H1 (cell line): ENCODE data around the gene FBXW5. TPM values are rescaled to one million over a fixed set of nuclear protein-coding genes. Genes with fewer than 3 reads are reported as not detected.

ENCODE experiments used
- CTCF ChIA-PET: fragments of 300-600 bp; sonication (Branson Sonifier 250); formaldehyde crosslinking; loops from one replicate; lab custom pipeline; 2021; ENCODE audit not compliant: partially characterized antibody; lab: Charles Lee
- POLR2A ChIA-PET: fragments of 300-600 bp; sonication (Branson Sonifier 250); formaldehyde crosslinking; loops from one replicate; lab custom pipeline; 2021; ENCODE audit warnings: inconsistent platforms; ENCODE audit not compliant: partially characterized antibody; lab: Charles Lee
- DNase-seq, 2 experiments: peaks; one replicate each; pipeline versions ENCODE4 v3.0.0 to v3.0.0-alpha.2; 2010 to 2022; ENCODE audit warnings: low spot score in 2 of 2, low read depth in 1 of 2, mixed read lengths in 1 of 2
- FAIRE-seq: peaks from 2 replicates; lab custom pipeline; 2011; peaks lifted over from hg19 to GRCh38; lab: Jason Lieb, UNC
- H2AFZ ChIP-seq: 2 replicates; pipeline ENCODE4 v1.8.1; 2012; ENCODE audit warnings: low read length, inconsistent platforms
- H2AK5ac ChIP-seq: 2 replicates; pipeline ENCODE4 v1.6.1; 2013; ENCODE audit warnings: low read depth, low read length
- H2BK120ac ChIP-seq: replicated peaks from 2 replicates; pipeline ENCODE3; 2013; ENCODE audit warnings: low read depth, low read length, inconsistent platforms
- H2BK12ac ChIP-seq: 2 replicates; pipeline ENCODE4 v1.6.1; 2013; ENCODE audit warnings: low read depth, low read length
- H2BK15ac ChIP-seq: 2 replicates; pipeline ENCODE4 v1.6.1; 2013; ENCODE audit warnings: low read length
- H2BK20ac ChIP-seq: 2 replicates; pipeline ENCODE4 v1.6.1; 2013; ENCODE audit warnings: low read length
- H2BK5ac ChIP-seq: 2 replicates; pipeline ENCODE4 v1.6.1; 2013; ENCODE audit warnings: low read depth, low read length
- H3K14ac ChIP-seq: 2 replicates; pipeline ENCODE4 v1.6.1; 2013; ENCODE audit warnings: inconsistent platforms; ENCODE audit not compliant: insufficient read length
- H3K18ac ChIP-seq: 2 replicates; pipeline ENCODE4 v1.6.1; 2013; ENCODE audit warnings: low read length; ENCODE audit errors: extremely low read depth
- H3K23ac ChIP-seq: 2 replicates; pipeline ENCODE4 v1.6.1; 2013; ENCODE audit warnings: inconsistent platforms; ENCODE audit not compliant: insufficient read length
- H3K23me2 ChIP-seq: 2 replicates; pipeline ENCODE4 v1.6.1; 2013; ENCODE audit warnings: low read depth, low read length
- H3K27ac ChIP-seq: 2 replicates; pipeline ENCODE4 v1.6.1; 2011; ENCODE audit warnings: low read depth, low read length, inconsistent platforms
- H3K27me3 ChIP-seq, 4 experiments: replicated peaks in 1 of 4; 1 replicate in 1 of 4; 2 replicates in 3 of 4; pipeline versions ENCODE4 v1.6.1 to v1.8.1; 2011 to 2013; ENCODE audit warnings: low read length in 3 of 4, mild to moderate bottlenecking in 3 of 4, inconsistent platforms in 2 of 4, mixed read lengths in 2 of 4, moderate library complexity in 1 of 4; ENCODE audit not compliant: control insufficient read depth in 3 of 4, insufficient read depth in 3 of 4; ENCODE audit errors: extremely low read depth in 1 of 4
- H3K36me3 ChIP-seq, 4 experiments: 2 replicates each; pipeline versions ENCODE4 v1.6.1 to v1.8.1; 2011 to 2013; ENCODE audit warnings: mild to moderate bottlenecking in 4 of 4, low read length in 3 of 4, moderate library complexity in 2 of 4, control low read depth in 1 of 4, inconsistent platforms in 1 of 4; ENCODE audit not compliant: insufficient read depth in 4 of 4, control insufficient read depth in 2 of 4
- H3K4ac ChIP-seq: replicated peaks from 2 replicates; pipeline ENCODE3; 2013; ENCODE audit warnings: low read length, low read depth, mixed read lengths, inconsistent platforms; ENCODE audit not compliant: insufficient read length
- H3K4me1 ChIP-seq, 4 experiments: replicated peaks in 1 of 4; 1 replicate in 1 of 4; 2 replicates in 3 of 4; pipeline versions ENCODE4 v1.6.1 to v1.8.1; 2011 to 2013; ENCODE audit warnings: low read length in 3 of 4, inconsistent platforms in 2 of 4, mixed read lengths in 1 of 4; ENCODE audit not compliant: insufficient read depth in 4 of 4, control insufficient read depth in 3 of 4
- H3K4me2 ChIP-seq, 2 experiments: 2 replicates each; pipeline versions ENCODE4 v1.6.1 to v1.8.1; 2011 to 2013; ENCODE audit warnings: low read depth in 2 of 2, low read length in 2 of 2, control low read depth in 1 of 2, inconsistent platforms in 1 of 2, mild to moderate bottlenecking in 1 of 2; ENCODE audit not compliant: insufficient read depth in 1 of 2
- H3K4me3 ChIP-seq, 4 experiments: fragments of 200-600, 300-600 bp in 1 of 4; sonication (generic), shearing (Covaris generic), sonication (Bioruptor Twin) in 1 of 4; 2 replicates each; pipeline versions ENCODE4 v1.5.1 to v1.8.1; 2011 to 2016; ENCODE audit warnings: low read length in 4 of 4, low read depth in 3 of 4, control low read depth in 2 of 4, inconsistent platforms in 2 of 4, mild to moderate bottlenecking in 2 of 4, mixed read lengths in 1 of 4, moderate library complexity in 1 of 4; ENCODE audit not compliant: insufficient read depth in 2 of 4; ENCODE audit errors: extremely low read depth in 1 of 4
- H3K56ac ChIP-seq: replicated peaks from 2 replicates; pipeline ENCODE3; 2013; ENCODE audit warnings: low read depth, mild to moderate bottlenecking, mixed read lengths, low read length, inconsistent platforms; ENCODE audit not compliant: insufficient read length
- H3K79me1 ChIP-seq: 2 replicates; pipeline ENCODE4 v1.6.1; 2013; ENCODE audit warnings: low read depth, low read length, control low read depth
- H3K79me2 ChIP-seq, 2 experiments: 2 replicates each; pipeline versions ENCODE4 v1.6.1 to v1.8.1; 2012 to 2013; ENCODE audit warnings: low read length in 2 of 2, mild to moderate bottlenecking in 2 of 2, inconsistent platforms in 1 of 2; ENCODE audit not compliant: insufficient read depth in 2 of 2, control insufficient read depth in 1 of 2
- H3K9ac ChIP-seq, 4 experiments: replicated peaks in 1 of 4; 1 replicate in 1 of 4; 2 replicates in 3 of 4; pipeline versions ENCODE4 v1.6.1 to v1.8.1; 2011 to 2013; ENCODE audit warnings: low read depth in 3 of 4, low read length in 3 of 4, control low read depth in 2 of 4, mild to moderate bottlenecking in 2 of 4, moderate library complexity in 2 of 4, inconsistent platforms in 1 of 4; ENCODE audit errors: extremely low read depth in 1 of 4
- H3K9me3 ChIP-seq, 2 experiments: 2 replicates each; pipeline versions ENCODE4 v1.6.1 to v1.8.1; 2012 to 2013; ENCODE audit warnings: mild to moderate bottlenecking in 2 of 2, moderate library complexity in 2 of 2, control low read depth in 1 of 2, inconsistent platforms in 1 of 2, low read depth in 1 of 2, low read length in 1 of 2, mixed read lengths in 1 of 2; ENCODE audit not compliant: insufficient read depth in 2 of 2
- H4K20me1 ChIP-seq, 2 experiments: replicated peaks in 1 of 2; 2 replicates each; pipeline versions ENCODE3 to v1.8.1; 2011 to 2013; ENCODE audit warnings: inconsistent platforms in 2 of 2, low read length in 2 of 2, mild to moderate bottlenecking in 1 of 2; ENCODE audit not compliant: insufficient read depth in 2 of 2, control insufficient read depth in 1 of 2
- H4K5ac ChIP-seq: 2 replicates; pipeline ENCODE4 v1.6.1; 2013; ENCODE audit warnings: low read length, low read depth, mixed read lengths, inconsistent platforms; ENCODE audit not compliant: insufficient read length
- H4K8ac ChIP-seq: 2 replicates; pipeline ENCODE4 v1.8.0; 2013; ENCODE audit warnings: mild to moderate bottlenecking, moderate library complexity, low read length, inconsistent platforms; ENCODE audit not compliant: insufficient read depth; ENCODE audit errors: extremely low read depth
- H4K91ac ChIP-seq: replicated peaks from 2 replicates; pipeline ENCODE3; 2013; ENCODE audit warnings: low read length, mixed read lengths, inconsistent platforms; ENCODE audit not compliant: insufficient read length
- ASH2L ChIP-seq: fragments of 200-600, 300-600 bp; sonication (generic); IDR thresholded peaks from one replicate; pipeline ENCODE4 v1.7.1; 2017; ENCODE audit warnings: low read length
- BACH1 ChIP-seq: IDR thresholded peaks from 2 replicates; pipeline ENCODE4 v1.6.1; 2012; ENCODE audit warnings: low read length, improper control_type of control experiment
- GTF2F1 ChIP-seq: IDR thresholded peaks from 2 replicates; pipeline ENCODE4 v1.6.1; 2012; ENCODE audit warnings: low read depth, low read length, improper control_type of control experiment, borderline replicate concordance
- HDAC6 ChIP-seq: IDR thresholded peaks from one replicate; pipeline ENCODE4 v1.7.1; 2012; ENCODE audit warnings: low read depth, mild to moderate bottlenecking, inconsistent platforms, low read length, moderate library complexity
- JUN ChIP-seq: IDR thresholded peaks from 2 replicates; pipeline ENCODE4 v1.6.1; 2011; ENCODE audit warnings: low read depth, mild to moderate bottlenecking, improper control_type of control experiment, low read length
- KDM4A ChIP-seq: IDR thresholded peaks from one replicate; pipeline ENCODE4 v1.7.1; 2012; ENCODE audit warnings: low read depth, mild to moderate bottlenecking, moderate library complexity, low read length, inconsistent platforms; ENCODE audit not compliant: severe bottlenecking
- KDM5A ChIP-seq: fragments of 200-600 bp; IDR thresholded peaks from 2 replicates; pipeline ENCODE4 v1.7.1; 2012; ENCODE audit warnings: mild to moderate bottlenecking, low read length, inconsistent platforms, mixed read lengths
- RNF2 ChIP-seq: fragments of 200-900, 300-1000 bp; sonication (generic); IDR thresholded peaks from 2 replicates; pipeline ENCODE4 v1.7.1; 2016; ENCODE audit warnings: borderline replicate concordance, low read depth, mild to moderate bottlenecking, antibody characterized with exemption, low read length; ENCODE audit not compliant: poor library complexity, severe bottlenecking; ENCODE audit errors: missing control alignments
- SIN3A ChIP-seq, 2 experiments: IDR thresholded peaks in 1 of 2; conservative IDR thresholded peaks in 1 of 2; 2 replicates each; pipeline ENCODE4 v1.6.1; 2011 to 2012; ENCODE audit warnings: low read length in 2 of 2, improper control_type of control experiment in 1 of 2, low read depth in 1 of 2, mild to moderate bottlenecking in 1 of 2
- SRF ChIP-seq: IDR thresholded peaks from 2 replicates; pipeline ENCODE4 v1.6.1; 2011; ENCODE audit warnings: mild to moderate bottlenecking, low read depth, low read length, moderate library complexity
- TBP ChIP-seq: IDR thresholded peaks from 2 replicates; pipeline ENCODE4 v1.6.1; 2011; ENCODE audit warnings: low read depth, low read length, improper control_type of control experiment
- TCF12 ChIP-seq: IDR thresholded peaks from 2 replicates; pipeline ENCODE4 v1.6.1; 2011; ENCODE audit warnings: low read depth, mild to moderate bottlenecking, low read length
- TEAD4 ChIP-seq: IDR thresholded peaks from 2 replicates; pipeline ENCODE4 v1.6.1; 2012; ENCODE audit warnings: low read depth, low read length, inconsistent platforms, mixed read lengths
- WGBS, 2 experiments: shearing (Covaris generic) in 1 of 2; methylation state at CpG; one replicate each; pipeline versions ENCODE4 v1.1.6 to v1.1.7; 2013 to 2015; ENCODE audit warnings: low lambda C conversion rate in 2 of 2, mixed read lengths in 2 of 2, inconsistent platforms in 1 of 2, low coverage in 1 of 2, missing lambda C conversion rate in 1 of 2; ENCODE audit not compliant: insufficient replicate concordance in 2 of 2, insufficient coverage in 1 of 2, insufficient read length in 1 of 2; ENCODE audit errors: extremely low coverage in 1 of 2, missing lambda C conversion rate in 1 of 2; 5-methylcytosine and 5-hydroxymethylcytosine counted together
- polyA plus RNA-seq, 7 experiments: library from polyadenylated mRNA; depleted of rRNA in 3 of 7; stranded (reverse) in 5 of 7; unstranded in 2 of 7; fragments of >200 nt in 5 of 7; fragments of 200-250 nt in 2 of 7; gene quantifications; 1 replicate in 5 of 7; 2 replicates in 1 of 7; 4 replicates in 1 of 7; pipeline versions ENCODE4 v1.2.1 to v1.2.3, GENCODE V29; 2011 to 2013; ENCODE audit warnings: missing spikeins in 2 of 7, mixed read lengths in 2 of 7
- total RNA-seq: library from RNA; stranded (reverse); fragmentation: NEBNext Ultra II Directional; extraction: Animal tissue kit (Norgen Biotek cat#: 25700); gene quantifications from 2 replicates; pipeline ENCODE4 v1.2.1, GENCODE V29; 2021

Gene FBXW5
- total and polyA plus RNA-seq, 2 of the 8 experiments (the other 6 are each of a cell fraction or from before 2014, with no cell fraction given): 49.0 to 71.0 TPM

DNA sequence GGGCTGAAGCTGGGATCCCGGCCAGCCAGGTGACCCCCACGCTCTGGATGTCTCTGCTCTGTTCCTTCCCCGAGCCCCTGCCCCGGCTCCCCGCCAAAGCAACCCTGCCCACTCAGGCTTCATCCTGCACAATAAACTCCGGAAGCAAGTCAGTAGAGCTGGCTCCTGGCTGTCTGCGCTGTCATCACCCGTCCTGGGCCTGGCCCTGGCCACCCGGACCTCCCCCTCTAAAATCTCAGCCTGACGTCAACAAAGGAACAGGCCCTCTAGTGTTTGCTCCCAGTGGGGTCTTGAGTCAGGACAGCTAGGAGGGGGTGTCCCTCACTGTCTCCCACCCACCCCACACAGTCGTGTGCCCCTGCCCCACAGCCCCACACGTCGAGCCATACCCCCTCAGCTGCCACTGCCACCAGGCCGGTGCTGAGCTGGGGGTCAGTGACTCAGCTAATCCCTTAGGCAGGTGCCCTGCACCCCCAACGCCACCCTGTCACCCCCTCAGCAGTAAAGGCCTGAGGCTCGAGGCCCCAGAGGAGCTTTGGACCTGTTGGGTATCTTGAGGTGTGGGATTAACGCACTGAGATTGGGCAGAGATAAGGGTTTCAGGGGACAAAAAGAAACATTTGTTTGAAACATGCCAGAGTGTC, 37.2 kb upstream of the FBXW5 start:
- POLR2A ChIA-PET: interaction anchor here (0.7 kb wide), 1 partner anchor 34 kb away, joined by 5 read pairs; no protein-coding TSS in a partner anchor
- no peak for TF ChIP-seq KDM5A
- TF ChIP-seq SRF: no peak
- no peak for TF ChIP-seq HDAC6
- TF ChIP-seq ASH2L: no peak
- no peak for TF ChIP-seq TCF12
- no peak for TF ChIP-seq TEAD4
- no peak for TF ChIP-seq KDM4A
- no peak for TF ChIP-seq RNF2
- TF ChIP-seq GTF2F1: no peak
- no peak for TF ChIP-seq TBP
- TF ChIP-seq JUN: no peak
- no peak for TF ChIP-seq BACH1
- no peak for TF ChIP-seq SIN3A (conservative IDR thresholded peaks at IDR 0.05 in 1 of 2, IDR thresholded peaks at IDR 0.05 in 1 of 2; ENCODE audit: low read depth in 1 of 2, low read length in 2 of 2)

More for the DNA sequence above, 37.2 kb upstream of the FBXW5 start:
- H2BK15ac ChIP-seq: no peak overlapping the region
- no peak overlapping the region for H3K56ac ChIP-seq
- peaks cover 0 to 3% of the 10 kb centered on the region in 2 experiments for H4K20me1 ChIP-seq
- H2AK5ac ChIP-seq: no peak overlapping the region
- 82% methylated on average over 5 of the region's 17 CpGs; no CpG with 5 or more reads in 1 of the 2 experiments for WGBS, 2 experiments
- H3K23ac ChIP-seq: no peak overlapping the region
- no peaks in the 10 kb centered on the region for H3K9me3 ChIP-seq
- H4K91ac ChIP-seq: no peak overlapping the region
- H3K4me3 ChIP-seq: no peak overlapping the region
- H2BK12ac ChIP-seq: no peak overlapping the region
- H3K36me3 ChIP-seq: no peaks in the 10 kb centered on the region
- no peak overlapping the region for H3K9ac ChIP-seq
- H3K14ac ChIP-seq: no peak overlapping the region
- H3K4ac ChIP-seq: no peak overlapping the region
- H4K8ac ChIP-seq: no peak overlapping the region
- H2AFZ ChIP-seq: no peak overlapping the region
- peaks cover 13 to 36% (median 32%) of the 10 kb centered on the region in 4 experiments for H3K27me3 ChIP-seq
- CTCF ChIA-PET: interaction anchor here (0.7 to 3.0 kb wide), 6 partner anchors 10 to 179 kb away, joined by 3 to 18 read pairs (median 4); partner anchors contain the start of genes ABCA2, CLIC3 and PAXX
- H3K18ac ChIP-seq: no peak overlapping the region
- H3K79me2 ChIP-seq: no peaks in the 10 kb centered on the region
- peaks cover 0 to 16% (median 7%) of the 10 kb centered on the region in 4 experiments; a peak in 5 of 7 replicates for H3K4me1 ChIP-seq
- H2BK5ac ChIP-seq: no peak overlapping the region
- no peak overlapping the region for H3K4me2 ChIP-seq
- FAIRE-seq (no peak), DNase-seq (no peak)
- no peak overlapping the region for H2BK20ac ChIP-seq
- no peak overlapping the region for H2BK120ac ChIP-seq
- no peak overlapping the region for H4K5ac ChIP-seq
- peaks cover 20% of the 10 kb centered on the region; the same call in 1 of the 2 replicates for H3K23me2 ChIP-seq
- H3K27ac ChIP-seq: no peak overlapping the region
- H3K79me1 ChIP-seq: no peaks in the 10 kb centered on the region
